ENCODE data around the gene NUP85.
"Not testable (repeated sequence)": the region's sequence is repeated elsewhere in the genome, so short reads cannot be mapped to it uniquely, and the experiment has no call there.

NUP85 gene, protein sequence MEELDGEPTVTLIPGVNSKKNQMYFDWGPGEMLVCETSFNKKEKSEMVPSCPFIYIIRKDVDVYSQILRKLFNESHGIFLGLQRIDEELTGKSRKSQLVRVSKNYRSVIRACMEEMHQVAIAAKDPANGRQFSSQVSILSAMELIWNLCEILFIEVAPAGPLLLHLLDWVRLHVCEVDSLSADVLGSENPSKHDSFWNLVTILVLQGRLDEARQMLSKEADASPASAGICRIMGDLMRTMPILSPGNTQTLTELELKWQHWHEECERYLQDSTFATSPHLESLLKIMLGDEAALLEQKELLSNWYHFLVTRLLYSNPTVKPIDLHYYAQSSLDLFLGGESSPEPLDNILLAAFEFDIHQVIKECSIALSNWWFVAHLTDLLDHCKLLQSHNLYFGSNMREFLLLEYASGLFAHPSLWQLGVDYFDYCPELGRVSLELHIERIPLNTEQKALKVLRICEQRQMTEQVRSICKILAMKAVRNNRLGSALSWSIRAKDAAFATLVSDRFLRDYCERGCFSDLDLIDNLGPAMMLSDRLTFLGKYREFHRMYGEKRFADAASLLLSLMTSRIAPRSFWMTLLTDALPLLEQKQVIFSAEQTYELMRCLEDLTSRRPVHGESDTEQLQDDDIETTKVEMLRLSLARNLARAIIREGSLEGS

DNA sequence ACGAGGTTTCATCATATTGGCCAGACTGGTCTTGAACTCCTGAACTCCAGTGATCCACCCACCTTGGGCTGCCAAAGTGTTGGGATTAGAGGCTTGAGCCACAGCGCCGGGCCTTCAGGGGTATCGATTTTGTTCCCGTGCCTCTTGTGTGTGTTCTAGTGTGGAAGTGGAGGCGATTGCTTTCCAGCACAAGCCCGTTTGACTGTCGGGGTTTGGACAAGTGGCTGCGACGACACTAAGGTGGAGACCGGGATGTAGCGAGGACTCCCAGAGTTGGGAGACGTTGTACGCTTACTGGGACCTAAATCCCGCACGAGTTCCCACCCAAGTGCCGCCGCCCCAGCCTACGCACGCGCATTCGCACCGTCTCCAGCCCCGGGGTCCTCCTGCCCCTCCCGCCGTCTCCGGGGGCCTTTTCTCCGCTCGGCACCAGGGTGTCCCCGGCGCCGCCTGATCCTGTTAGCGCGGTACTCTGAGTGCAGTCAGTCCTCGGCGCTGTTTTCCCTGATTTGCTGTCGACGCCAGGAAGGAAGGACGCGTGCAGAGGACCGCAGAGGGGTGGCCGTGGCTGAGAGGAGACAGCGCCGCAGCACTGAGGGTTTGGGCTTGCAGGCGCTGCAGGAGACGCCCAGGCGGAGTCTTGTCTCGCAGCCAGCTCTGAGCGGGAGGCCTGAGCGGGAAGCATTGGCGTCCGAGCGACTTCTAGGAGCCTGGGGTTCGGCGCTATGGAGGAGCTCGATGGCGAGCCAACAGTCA, at the start of gene NUP85:
Gene NUP85 (plus strand): TSS at position 643 of the 756 bp plus-strand sequence. CDS start 83 bp downstream, at position 726.
- peak; percentile 95 for DNase-seq (ENCODE audit: low spot score)

DNA sequence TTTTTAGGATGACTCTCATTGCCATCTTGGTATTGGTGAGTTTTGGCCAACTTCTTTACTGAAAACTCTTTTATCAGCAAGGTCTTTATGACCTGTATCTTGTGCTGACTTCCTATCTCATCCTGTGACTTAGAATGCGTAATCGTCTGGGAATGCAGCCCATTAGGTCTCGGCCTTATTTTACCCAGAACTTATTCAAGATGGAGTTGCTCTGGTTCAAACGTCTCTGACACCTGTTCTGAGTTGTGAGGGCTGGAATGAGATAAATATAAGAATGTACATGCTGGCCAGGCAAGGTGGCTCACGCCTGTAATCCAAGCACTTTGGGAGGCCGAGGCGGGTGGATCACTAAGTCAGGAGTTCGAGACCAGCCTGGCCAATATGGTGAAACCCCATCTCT, 47.0 kb upstream of the NUP85 start:
- not testable (repeated sequence) for DNase-seq (ENCODE audit: low spot score)

DNA sequence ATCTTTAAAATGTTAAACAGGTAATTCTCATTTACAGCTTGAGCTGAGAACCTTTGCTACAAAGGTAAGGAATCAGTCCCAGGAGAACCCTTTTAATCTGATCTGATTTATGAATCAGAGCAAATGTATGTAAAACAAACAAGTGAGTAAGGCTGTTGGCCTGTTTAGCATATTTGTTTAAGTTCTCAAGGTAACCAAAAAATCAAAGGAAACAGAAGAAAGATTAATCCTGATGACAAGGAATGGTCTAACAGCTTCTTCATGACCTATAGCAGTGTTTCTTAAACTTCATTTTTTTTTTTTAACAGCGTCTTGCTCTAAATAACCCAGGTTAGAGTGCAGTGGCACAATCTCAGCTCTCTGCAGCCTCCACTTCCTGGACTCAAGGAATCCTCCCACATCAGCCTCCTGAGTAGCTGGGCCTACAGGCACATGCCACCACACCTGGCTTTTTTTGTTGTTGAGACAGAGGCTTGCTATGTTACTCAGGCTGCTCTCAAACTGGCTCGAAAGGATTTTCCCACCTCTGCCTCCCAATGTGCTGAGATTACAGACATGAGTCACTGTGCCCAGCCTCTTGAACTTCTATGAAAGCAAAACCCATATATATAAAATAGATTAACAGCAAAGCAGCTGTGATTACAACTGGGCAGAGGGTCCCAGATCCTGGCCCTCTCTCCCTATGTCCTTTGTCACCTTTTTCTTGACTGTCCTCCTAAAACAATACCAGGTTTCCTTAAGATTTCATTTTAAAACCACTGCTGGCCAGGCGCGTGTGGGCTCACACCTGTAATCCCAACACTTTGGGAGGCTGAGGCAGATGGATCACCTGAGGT, 46.1 kb upstream of the NUP85 start:
- DNase-seq (ENCODE audit: low spot score) = peak; percentile 34

DNA sequence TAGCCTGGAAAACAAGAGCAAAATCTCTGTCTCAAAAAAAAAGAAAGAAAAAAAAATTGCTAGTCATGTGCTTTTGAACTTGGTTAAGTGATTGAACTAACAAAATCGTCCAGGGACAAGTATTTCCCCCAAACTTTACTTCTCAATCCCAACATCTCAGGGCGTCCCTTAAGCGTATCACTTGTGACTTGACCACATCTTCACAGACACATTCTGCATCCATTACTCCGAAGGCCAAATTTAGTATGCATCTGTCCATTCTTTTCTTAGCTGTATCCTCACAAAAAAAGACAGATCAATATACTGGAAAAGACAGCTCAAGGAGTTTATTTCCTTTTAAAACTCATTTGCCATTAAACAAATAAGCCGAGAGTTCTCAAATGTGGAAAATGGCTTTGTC, 45.3 kb upstream of the NUP85 start:
- no peak for DNase-seq (ENCODE audit: low spot score)

DNA sequence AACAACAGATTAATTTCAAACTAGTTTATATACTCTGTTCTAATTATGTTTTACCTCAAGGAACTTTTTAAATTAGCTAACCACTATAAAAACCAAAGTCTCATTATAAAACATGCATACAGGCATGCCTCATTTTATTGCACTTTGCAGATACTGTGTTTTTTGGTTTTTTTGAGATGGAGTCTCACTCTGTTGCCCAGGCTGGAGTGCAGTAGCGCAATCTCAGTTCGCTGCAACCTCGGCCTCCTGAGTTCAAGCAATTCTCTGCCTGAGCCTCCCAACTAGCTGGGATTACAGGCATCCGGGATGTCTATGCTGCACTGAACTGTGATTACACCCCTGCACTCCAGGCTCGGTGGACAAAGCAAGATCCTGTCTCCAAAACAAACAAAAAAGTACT, 42.4 kb upstream of the NUP85 start:
- DNase-seq (ENCODE audit: low spot score) = no peak

DNA sequence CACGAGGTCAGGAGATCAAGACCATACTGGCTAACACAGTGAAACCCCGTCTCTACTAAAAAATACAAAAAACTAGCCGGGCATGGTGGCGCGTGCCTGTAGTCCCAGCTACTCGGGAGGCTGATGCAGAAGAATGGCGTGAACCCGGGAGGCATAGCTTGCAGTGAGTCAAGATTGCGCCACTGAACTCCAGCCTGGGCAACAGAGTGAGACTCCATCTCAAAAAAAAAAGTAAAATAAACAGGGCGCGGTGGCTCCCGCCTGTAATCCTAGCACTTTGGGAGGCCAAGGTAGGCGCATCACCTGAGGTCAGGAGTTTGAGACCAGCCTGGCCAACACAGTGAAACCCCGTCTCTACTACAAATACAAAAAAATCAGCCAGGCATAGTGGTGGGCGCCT, 40.9 kb upstream of the NUP85 start:
- DNase-seq (ENCODE audit: low spot score) = not testable (repeated sequence)

DNA sequence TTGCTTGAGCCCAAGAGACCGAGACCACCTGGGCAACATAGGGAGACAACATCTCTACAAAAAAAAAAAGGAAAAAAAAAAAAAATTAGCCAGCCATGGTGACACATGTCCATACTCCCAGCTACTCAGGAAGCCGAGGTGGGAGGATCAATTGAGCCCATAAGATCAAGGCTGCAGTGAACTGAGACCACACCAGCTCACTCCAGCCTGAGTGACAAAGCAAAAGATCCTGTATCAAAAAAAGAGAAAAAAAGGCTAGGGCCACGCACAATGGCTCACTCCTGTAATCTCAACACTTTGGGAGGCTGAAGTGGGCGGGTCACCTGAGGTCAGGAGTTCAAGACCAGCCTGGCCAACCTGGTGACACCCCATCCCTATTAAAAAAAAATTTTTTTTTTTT, 36.5 kb upstream of the NUP85 start:
- DNase-seq (ENCODE audit: low spot score) = no peak

DNA sequence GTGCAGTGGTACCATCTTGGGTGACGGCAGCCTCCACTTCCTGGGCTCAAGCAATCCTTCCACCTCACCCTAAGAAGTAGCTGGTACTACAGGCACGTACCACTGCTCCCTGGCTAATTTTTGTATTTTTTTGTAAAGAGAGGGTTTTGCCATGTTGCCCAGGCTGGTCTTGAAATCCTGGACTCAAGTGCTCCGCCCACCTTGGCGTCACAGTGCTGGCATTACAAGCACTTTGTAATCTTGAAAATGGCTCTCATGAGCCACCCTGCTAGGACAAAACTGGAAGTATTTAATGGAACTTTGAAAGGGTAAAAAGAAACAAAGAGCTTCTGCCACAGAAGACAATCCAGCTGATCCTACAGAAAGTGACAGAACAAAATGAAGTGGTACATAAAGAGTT, 32.0 kb upstream of the NUP85 start:
- no peak for DNase-seq (ENCODE audit: low spot score)

DNA sequence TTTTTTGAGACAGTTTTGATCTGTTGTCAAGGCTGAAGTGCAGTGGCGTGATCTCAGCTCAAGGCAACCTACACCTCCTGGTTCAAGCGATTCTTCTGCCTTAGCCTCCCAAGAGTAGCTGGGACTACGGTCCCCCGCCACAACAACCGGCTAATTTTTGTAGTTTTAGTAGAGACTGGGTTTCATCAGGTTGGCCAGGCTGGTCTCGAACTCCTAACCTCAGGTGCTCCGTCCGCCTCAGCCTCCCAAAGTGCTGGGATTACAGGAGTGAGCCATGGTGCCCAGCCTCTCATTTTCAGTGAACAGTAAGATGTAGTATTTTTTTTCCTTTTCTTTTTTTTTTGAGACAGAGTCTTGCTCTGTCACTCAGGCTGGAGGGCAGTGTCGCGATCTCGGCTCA, 30.5 kb upstream of the NUP85 start:
- no peak for DNase-seq (ENCODE audit: low spot score)

DNA sequence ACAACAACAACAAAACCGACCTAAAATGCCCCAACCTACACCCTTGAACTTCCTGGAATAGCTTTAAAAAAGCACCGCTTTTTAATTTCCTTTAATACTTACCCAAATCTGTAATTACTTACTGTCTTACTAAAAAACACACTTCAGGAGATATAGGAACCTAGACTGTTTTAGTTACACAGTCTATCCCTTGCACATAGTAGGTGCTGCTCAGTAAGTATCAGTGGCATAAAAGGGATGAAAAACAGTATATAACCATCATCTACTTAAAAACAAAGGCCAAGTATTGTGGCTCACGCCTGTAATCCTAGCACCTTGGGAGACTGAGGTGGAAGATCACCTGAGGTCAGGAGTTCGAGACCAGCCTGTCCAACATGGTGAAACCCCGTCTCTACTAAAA, 28.9 kb upstream of the NUP85 start:
- no peak for DNase-seq (ENCODE audit: low spot score)

DNA sequence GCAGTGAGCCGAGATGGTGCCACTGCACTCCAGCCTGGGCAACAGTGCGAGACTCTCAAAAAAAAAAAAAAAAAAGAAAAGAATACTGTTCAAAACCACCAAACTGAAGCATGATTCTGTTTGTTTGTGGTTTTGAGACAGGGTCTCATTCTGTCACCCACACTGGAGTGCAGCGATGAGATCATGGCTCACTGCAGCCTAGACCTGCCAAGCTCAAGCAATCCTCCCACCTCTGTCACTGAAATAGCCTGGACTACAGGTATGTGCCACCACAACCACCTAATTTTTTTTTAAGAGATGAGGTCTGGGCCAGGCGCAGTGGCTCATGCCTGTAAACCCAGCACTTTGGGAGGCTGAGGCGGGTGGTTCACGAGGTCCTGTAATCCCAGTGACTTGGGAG, 27.0 kb upstream of the NUP85 start:
- no peak for DNase-seq (ENCODE audit: low spot score)

DNA sequence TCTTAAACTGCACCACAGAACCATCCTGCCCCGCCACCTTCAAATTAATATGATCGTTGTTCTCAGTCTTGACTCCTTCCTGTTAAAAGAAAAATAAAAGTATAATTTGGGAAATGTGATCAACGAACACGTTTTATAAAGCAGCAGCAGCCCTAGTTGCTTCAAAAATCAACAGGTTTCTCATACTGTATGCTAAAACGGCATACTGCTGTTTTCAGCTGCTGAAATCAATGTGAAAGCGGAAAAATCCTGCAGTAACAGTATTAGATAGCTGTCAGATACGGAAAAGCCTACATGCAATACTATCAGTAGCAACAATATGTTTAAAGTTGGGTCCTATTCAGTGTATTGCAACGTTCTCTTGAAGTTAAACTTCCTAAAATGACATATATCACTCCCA, 24.4 kb upstream of the NUP85 start:
- no peak for DNase-seq (ENCODE audit: low spot score)

DNA sequence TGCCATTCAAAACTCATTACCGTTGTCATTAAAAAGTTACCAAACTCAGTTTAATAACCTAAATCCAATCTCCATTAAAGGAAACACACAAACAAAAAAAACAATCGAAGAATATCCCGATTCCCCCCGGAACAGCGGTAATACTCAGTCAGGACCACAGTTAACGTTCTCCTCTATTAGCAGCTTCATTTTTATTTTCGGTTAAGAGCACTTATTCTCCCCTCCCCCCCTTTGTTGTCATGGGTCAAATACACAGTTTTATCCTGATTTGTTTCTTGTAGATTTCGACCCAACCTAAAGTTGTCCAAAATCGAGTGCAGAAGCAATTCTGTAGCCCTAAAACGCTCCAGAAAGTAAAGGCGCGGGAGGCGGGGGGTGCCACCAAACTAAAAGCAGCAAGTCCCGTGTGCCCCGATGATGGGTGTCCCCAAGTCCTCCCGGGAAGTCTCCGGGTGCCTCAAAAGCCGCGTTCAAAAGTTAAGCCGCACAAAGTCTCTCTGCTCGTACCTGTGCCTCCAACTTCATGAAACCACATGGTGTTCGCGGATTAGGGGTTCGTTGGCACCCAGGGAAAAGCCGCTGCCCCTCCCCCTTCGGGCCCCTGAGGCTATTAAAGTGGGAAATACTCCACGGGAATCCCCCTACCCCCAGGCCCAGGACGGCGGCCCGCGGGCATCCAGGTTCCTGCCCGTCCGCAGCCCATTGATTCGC, 23.7 kb upstream of the NUP85 start:
- peak; percentile 57 for DNase-seq (ENCODE audit: low spot score)

DNA sequence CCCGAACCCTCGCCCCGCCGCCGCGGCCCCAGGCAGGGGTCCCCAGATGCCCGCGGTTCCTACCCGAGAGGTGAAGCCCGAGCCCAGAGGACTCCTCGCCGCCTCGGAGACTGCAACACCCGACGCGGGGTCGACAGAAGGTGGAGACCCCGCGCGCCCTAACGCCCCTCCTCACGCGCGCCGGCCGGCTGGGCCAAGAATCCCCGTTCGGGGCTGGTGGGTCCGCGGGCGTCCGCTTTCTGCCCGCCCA, 23.2 kb upstream of the NUP85 start:
- DNase-seq (ENCODE audit: low spot score) = no peak

DNA sequence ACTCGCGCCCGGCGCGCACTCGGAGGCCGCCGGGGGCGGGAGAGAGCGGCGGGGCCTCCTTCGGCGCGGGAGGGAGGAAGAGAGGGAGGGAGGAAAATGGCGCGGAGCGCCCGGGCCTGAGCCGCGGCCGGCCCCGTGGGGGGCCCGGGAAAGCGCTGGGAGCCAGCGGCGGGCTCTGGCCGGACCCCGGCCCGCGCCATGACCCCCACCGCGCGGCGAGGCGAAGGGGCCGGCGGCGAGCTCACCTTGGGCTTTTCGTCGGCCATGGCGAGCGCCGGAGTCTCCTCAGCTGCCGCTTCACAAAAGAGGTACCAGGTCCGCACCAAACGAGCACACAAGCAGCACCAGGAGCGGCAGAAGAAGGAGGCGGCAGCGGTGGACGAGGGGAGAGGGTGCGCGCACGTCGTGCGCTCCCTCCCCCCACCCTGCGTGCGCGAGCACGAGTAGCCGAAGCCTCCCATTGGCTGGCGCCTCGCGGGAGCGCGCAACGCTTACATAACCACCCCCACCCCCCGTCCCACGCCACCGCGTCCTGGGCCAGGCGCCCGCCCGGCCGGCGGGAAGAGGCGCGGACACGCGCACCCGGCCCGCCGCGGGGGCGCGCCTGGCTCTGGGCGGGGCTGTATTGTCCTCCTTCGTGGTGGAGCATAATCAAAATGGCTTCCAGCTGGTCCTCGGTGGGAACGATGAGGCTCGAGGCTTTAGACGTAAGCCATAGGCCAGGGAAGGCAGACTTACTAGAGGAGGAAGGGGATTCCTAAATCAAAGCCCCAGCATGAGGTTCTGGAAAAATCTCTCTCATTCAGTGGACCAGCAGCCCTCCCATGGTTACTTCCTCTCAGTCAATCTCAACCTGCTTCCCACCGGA, 22.7 kb upstream of the NUP85 start, which contains the start of gene SUMO2:
Gene SUMO2 (minus strand): TSS at position 391 of the 868 bp plus-strand sequence. CDS start 125 bp downstream, at position 266.
- DNase-seq (ENCODE audit: low spot score) = peak; percentile 93

DNA sequence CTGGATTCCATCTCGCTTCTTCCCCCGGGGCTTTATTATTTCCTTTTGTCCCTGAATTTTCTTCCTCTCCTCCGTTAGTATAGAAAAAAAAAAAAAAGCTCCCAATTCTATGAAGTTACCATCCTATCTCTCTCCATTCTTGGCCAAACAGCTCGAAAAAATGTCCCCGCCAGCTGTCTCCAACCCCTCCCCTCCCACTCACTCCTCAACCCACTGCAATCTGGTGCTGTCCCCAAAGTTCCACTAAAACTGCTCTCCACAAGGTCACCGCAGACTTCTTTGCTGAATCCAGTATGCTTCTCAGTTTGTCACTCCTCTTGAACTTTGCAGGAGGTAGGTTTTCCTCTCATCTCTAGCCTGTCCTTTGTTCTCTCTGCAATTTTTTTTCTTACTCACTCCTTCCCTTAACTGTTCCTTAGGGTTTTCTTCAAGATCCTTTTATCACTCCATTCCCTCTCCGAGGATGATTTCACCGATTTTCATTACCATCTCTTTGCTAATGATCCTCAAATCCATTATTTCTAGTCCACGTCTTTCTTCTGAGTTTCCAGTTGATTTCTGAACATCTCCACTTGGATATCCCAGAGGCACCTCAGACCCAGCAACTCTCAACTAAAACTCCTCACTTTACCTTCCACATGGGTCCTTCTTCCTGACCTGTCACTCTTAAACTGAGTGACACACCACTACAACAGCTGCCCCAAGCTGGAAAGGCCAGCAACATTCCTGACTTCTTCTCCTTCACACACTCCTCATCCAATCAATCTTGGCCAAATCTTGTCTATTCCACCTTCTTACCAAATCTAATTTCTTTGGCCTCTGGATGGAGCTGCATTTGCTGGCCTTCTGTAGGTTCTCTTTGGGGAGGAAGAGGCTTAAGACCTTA, 21.2 kb upstream of the NUP85 start:
- no peak for DNase-seq (ENCODE audit: low spot score)

DNA sequence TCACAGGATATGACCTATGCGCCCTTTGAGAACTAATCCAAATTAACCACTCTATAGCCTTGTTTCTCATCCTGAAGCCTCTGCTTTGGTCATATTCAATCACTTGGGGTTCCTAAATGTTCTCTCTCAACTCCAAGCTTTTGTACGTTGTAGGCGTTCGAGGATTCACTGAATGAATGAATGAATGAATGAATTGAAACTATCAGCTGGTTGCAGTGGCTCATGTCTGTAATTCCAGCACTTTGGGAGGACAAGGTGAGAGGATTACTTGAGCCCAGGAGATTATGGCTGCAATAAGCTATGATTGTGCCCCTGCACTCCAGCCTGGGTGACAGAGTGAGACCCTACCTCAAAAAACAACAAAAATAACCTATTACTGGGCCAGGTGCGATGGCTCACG, 16.9 kb upstream of the NUP85 start:
- no peak for DNase-seq (ENCODE audit: low spot score)

DNA sequence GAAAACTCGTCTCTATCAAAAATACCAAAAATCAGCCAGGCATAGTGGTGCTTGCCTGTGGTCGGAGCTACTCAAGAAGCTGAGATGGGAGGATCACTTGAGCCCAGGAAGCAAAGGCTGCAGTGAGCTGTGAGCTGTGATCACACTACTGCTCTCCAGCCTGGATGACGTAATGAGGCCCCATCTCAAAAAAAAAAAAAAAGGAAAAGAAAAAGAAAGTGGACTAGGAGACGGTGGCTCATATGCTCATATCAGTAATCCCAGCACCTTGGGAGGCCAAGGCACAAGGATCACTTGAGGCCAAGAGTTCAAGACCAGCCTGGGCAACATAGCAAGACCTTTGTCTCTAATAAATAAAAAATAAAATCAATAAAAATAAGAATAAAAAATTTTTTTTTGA, 13.9 kb upstream of the NUP85 start:
- peak; percentile 52 for DNase-seq (ENCODE audit: low spot score)

DNA sequence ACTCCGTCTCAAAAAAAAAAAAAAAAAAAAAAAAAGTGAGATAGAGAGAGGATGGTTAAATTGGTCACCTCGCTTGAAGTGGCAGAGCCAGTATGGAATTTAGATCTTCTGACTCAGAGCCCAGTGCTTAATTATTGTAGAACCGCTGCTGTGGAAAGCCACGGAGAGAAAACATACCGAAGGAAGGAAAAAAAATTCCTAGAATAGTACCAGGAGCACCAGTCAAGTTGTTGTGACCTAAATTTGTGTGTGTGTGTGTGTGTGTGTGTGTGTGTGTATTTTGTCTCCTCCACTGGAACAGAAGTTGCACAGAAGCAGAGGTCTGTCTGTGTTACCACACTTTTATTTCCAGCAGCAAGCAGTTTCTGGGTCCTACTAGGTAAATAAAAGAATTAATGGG, 10.6 kb upstream of the NUP85 start:
- DNase-seq (ENCODE audit: low spot score) = no peak

Measured in RKO (cell line).